Limb (tissue), 2 donors: ENCODE measurements around the gene MORN1.
A peak's percentile ranks its signal among the peaks of the same experiment; 100 is the strongest.

Source experiments
- DNase-seq, 2 donors: peaks; one replicate each; pipeline ENCODE4 v3.0.0-alpha.2; 2016; ENCODE audit errors: extremely low spot score in 2 of 2

Gene MORN1

GRCh38 chr1:2292725-2293450, 98.5 kb downstream of the MORN1 start:
- DNase-seq = no peak

DNA sequence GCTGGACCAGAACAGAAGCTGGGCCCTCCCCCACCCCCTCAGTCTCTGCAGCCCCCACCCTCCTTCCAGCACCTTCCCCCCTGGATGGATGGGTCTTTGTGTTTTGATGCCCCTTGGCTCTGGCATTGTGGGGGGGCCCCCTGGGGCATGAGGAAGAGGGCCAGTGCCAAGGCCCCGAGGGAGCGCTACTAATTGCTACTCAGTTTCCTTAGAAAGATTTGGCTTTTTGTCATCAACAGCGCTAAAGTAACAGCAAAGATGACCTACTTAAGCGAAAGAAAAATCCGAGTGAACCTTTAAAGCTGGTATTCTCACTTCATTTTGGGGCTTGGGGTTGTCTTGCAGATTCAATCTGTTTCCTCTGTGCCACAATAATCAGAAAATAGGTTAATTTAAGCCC, 99.8 kb downstream of the MORN1 start:
- no peak for DNase-seq

- peak in 1 of 2 donors; percentile 65 for DNase-seq
These were observed 100.5 kb downstream of the MORN1 start for GRCh38 chr1:2290595-2291510.

GRCh38 chr1:2290171-2290578, 101.2 kb downstream of the MORN1 start:
- DNase-seq = no peak

- no peak for DNase-seq
These were observed 101.7 kb downstream of the MORN1 start for GRCh38 chr1:2289607-2290006.

GRCh38 chr1:2288816-2289536, 102.4 kb downstream of the MORN1 start:
- DNase-seq = no peak

GRCh38 chr1:2288311-2288710, 103.0 kb downstream of the MORN1 start:
- DNase-seq = no peak

- no peak for DNase-seq
These were observed 103.7 kb downstream of the MORN1 start for GRCh38 chr1:2287649-2288048.

- no peak for DNase-seq
These were observed 104.4 kb downstream of the MORN1 start for GRCh38 chr1:2286923-2287322.

GRCh38 chr1:2284932-2285331, 106.4 kb downstream of the MORN1 start:
- DNase-seq = no peak

GRCh38 chr1:2283991-2284895, 107.1 kb downstream of the MORN1 start:
- DNase-seq = no peak

- no peak for DNase-seq
These were observed 107.9 kb downstream of the MORN1 start for GRCh38 chr1:2283371-2283990.

GRCh38 chr1:2282556-2283270, 108.6 kb downstream of the MORN1 start:
- DNase-seq = no peak

- no peak for DNase-seq
These were observed 111.5 kb downstream of the MORN1 start for GRCh38 chr1:2279817-2280216.

DNA sequence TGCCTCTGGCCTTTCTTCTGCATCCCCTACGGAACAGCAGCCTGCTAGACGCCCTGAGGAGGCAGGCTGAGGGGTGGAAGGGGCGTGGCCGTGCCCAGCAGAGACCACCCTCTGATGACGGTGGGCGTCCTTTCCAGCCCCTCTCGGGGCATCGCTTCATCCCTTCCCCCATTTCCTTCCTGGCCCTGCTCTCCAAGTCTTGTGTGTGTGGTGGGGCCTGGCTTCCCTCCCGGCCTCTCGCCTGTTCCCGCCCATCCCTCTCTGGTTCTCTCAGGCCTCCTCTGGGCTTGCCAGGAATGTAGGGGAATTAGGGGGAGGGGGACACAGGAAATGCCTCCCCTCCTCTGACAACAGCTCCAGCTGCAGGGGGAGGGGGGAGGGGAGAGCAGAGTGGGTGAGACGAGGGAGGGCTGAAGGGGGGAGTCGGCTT, 112.1 kb downstream of the MORN1 start:
- DNase-seq = peak; percentile 92 to 96

GRCh38 chr1:2278591-2279209, 112.7 kb downstream of the MORN1 start:
- DNase-seq = no peak

- no peak for DNase-seq
These were observed 113.4 kb downstream of the MORN1 start for GRCh38 chr1:2277741-2278488.

GRCh38 chr1:2276803-2277580, 114.4 kb downstream of the MORN1 start:
- DNase-seq = no peak
